GM12878 (cell line): Measurements from ENCODE around the gene NEBL. TPM values are rescaled to one million over a fixed set of nuclear protein-coding genes. Genes with fewer than 3 reads are reported as not detected.

ENCODE experiments used
- ATAC-seq: fragments of 200-7000 bp; cut with Tn5 transposase; 3 replicates; pipeline ENCODE4 v1.9.1; 2020; ENCODE audit warnings: mild to moderate bottlenecking, moderate library complexity
- BruUV-seq: library from RNA; stranded (reverse); fragments of 400-500 nt; replicated peaks from 2 replicates; lab custom pipeline; 2021; lab: Mats Ljungman, UMichigan
- CTCF ChIA-PET: fragments of 300-600 bp; sonication (Branson Sonifier 250); formaldehyde crosslinking; extraction: SDS; loops from one replicate; lab custom pipeline; 2021; ENCODE audit warnings: inconsistent platforms; lab: Yijun Ruan, JAX
- POLR2A ChIA-PET: fragments of 350-600 bp; formaldehyde crosslinking; extraction: SDS; loops from one replicate; lab custom pipeline; 2021; ENCODE audit warnings: inconsistent platforms; lab: Charles Lee
- RAD21 ChIA-PET: fragments of 300-600 bp; sonication (Branson Sonifier 250); formaldehyde crosslinking; loops from one replicate; lab custom pipeline; 2023; ENCODE audit warnings: antibody characterized with exemption; ENCODE audit not compliant: unreplicated experiment; lab: Charles Lee
- SMC1A ChIA-PET: fragments of 300-600 bp; sonication (Branson Sonifier 250); formaldehyde crosslinking; loops from one replicate; lab custom pipeline; 2023; ENCODE audit not compliant: unreplicated experiment, uncharacterized antibody; lab: Charles Lee
- DNase-seq: peaks from one replicate; pipeline ENCODE4 v3.0.0-alpha.2; 2011; ENCODE audit warnings: low read depth, low spot score
- FAIRE-seq: peaks from 3 replicates; lab custom pipeline; 2011; peaks lifted over from hg19 to GRCh38; lab: Jason Lieb, UNC
- H2AFZ ChIP-seq: 2 replicates; pipeline ENCODE4 v1.6.0; 2011; ENCODE audit warnings: low read depth, low read length, control low read depth; ENCODE audit not compliant: control insufficient read depth
- H3K27ac ChIP-seq: 2 replicates; pipeline ENCODE4 v1.5.1; 2011; ENCODE audit warnings: control low read depth; ENCODE audit not compliant: control insufficient read depth, insufficient read depth
- H3K27me3 ChIP-seq, 2 experiments: replicated peaks in 1 of 2; 2 replicates each; pipeline versions ENCODE4 v1.6.0 to v1.6.1; 2011; ENCODE audit warnings: low read length in 1 of 2; ENCODE audit not compliant: control insufficient read depth in 2 of 2, insufficient read depth in 2 of 2
- H3K36me3 ChIP-seq, 2 experiments: 2 replicates each; pipeline ENCODE4 v1.5.1; 2011; ENCODE audit warnings: low read length in 1 of 2; ENCODE audit not compliant: control insufficient read depth in 2 of 2, insufficient read depth in 2 of 2
- H3K4me1 ChIP-seq: 2 replicates; pipeline ENCODE4 v1.6.1; 2011; ENCODE audit warnings: mild to moderate bottlenecking, low read length, moderate library complexity, mixed read lengths; ENCODE audit not compliant: control insufficient read depth, insufficient read depth
- H3K4me2 ChIP-seq: 2 replicates; pipeline ENCODE4 v1.6.0; 2011; ENCODE audit warnings: control low read depth; ENCODE audit not compliant: control insufficient read depth, insufficient read depth
- H3K4me3 ChIP-seq: fragments of 200-600 bp; sonication (generic); 2 replicates; pipeline ENCODE4 v1.5.1; 2016
- H3K79me2 ChIP-seq: 2 replicates; pipeline ENCODE4 v1.6.0; 2011; ENCODE audit warnings: low read length; ENCODE audit not compliant: control insufficient read depth, insufficient read depth
- H3K9ac ChIP-seq: 2 replicates; pipeline ENCODE4 v1.8.0; 2011; ENCODE audit warnings: low read length, control low read depth, mixed read lengths; ENCODE audit not compliant: control insufficient read depth, insufficient read depth
- H3K9me3 ChIP-seq: replicated peaks from 3 replicates; pipeline ENCODE4 v1.5.1; 2011; ENCODE audit warnings: mild to moderate bottlenecking, low read length; ENCODE audit not compliant: control insufficient read depth, insufficient read depth
- H4K20me1 ChIP-seq: 2 replicates; pipeline ENCODE4 v1.6.0; 2011; ENCODE audit not compliant: control insufficient read depth, insufficient read depth
- BHLHE40 ChIP-seq, 2 experiments: fragments of 450-650 bp in 1 of 2; IDR thresholded peaks; 2 replicates each; pipeline ENCODE4 v1.6.1; 2011 to 2017; ENCODE audit warnings: low read depth in 2 of 2, borderline replicate concordance in 1 of 2, improper control_type of control experiment in 1 of 2, low read length in 1 of 2, mild to moderate bottlenecking in 1 of 2
- CHD1 ChIP-seq: IDR thresholded peaks from 2 replicates; pipeline ENCODE4 v1.6.1; 2012; ENCODE audit warnings: low read depth, low read length, improper control_type of control experiment
- CREB1 ChIP-seq: IDR thresholded peaks from 2 replicates; pipeline ENCODE4 v1.6.1; 2012; ENCODE audit warnings: low read depth, mild to moderate bottlenecking, inconsistent platforms
- CREM ChIP-seq: IDR thresholded peaks from 2 replicates; pipeline ENCODE4 v1.6.1; 2014; ENCODE audit warnings: antibody characterized with exemption, low read depth
- FOXM1 ChIP-seq: IDR thresholded peaks from 2 replicates; pipeline ENCODE4 v1.6.1; 2012; ENCODE audit warnings: low read depth, mild to moderate bottlenecking, inconsistent platforms, low read length, moderate library complexity
- GABPA ChIP-seq: IDR thresholded peaks from 2 replicates; pipeline ENCODE4 v1.6.1; 2014; ENCODE audit warnings: antibody characterized with exemption, low read depth, mild to moderate bottlenecking, inconsistent platforms
- HCFC1 ChIP-seq: fragments of 150-350 bp; IDR thresholded peaks from 2 replicates; pipeline ENCODE4 v1.6.1; 2014; ENCODE audit warnings: low read length
- MTA2 ChIP-seq: fragments of 450-650 bp; IDR thresholded peaks from 2 replicates; pipeline ENCODE4 v1.6.1; 2016; ENCODE audit warnings: low read depth, mild to moderate bottlenecking, moderate library complexity
- NR2C2 ChIP-seq: IDR thresholded peaks from 2 replicates; pipeline ENCODE4 v1.6.1; 2011; ENCODE audit warnings: borderline replicate concordance, low read depth; ENCODE audit not compliant: control insufficient read depth, insufficient read length
- PAX8 ChIP-seq: fragments of 450-650 bp; IDR thresholded peaks from 2 replicates; pipeline ENCODE4 v1.6.1; 2017; ENCODE audit warnings: mild to moderate bottlenecking, moderate library complexity
- RAD51 ChIP-seq: fragments of 450-650 bp; IDR thresholded peaks from 2 replicates; pipeline ENCODE4 v1.6.1; 2016; ENCODE audit warnings: moderate library complexity, mild to moderate bottlenecking, inconsistent platforms
- RELA ChIP-seq: fragments of 450-650 bp; IDR thresholded peaks from 2 replicates; pipeline ENCODE4 v1.8.0; 2014; ENCODE audit warnings: borderline replicate concordance; ENCODE audit not compliant: partially characterized antibody
- RUNX3 ChIP-seq: IDR thresholded peaks from 2 replicates; pipeline ENCODE4 v1.6.1; 2012; ENCODE audit warnings: low read length, inconsistent platforms
- SIN3A ChIP-seq: IDR thresholded peaks from 2 replicates; pipeline ENCODE4 v1.6.1; 2012; ENCODE audit warnings: low read depth, low read length, improper control_type of control experiment
- SMARCA5 ChIP-seq: fragments of 450-650 bp; IDR thresholded peaks from 2 replicates; pipeline ENCODE4 v1.6.1; 2017; ENCODE audit warnings: mild to moderate bottlenecking
- WGBS: methylation state at CpG from one replicate; pipeline ENCODE4 v1.1.6; 2016; ENCODE audit warnings: low lambda C conversion rate; ENCODE audit not compliant: insufficient replicate concordance, insufficient coverage; ENCODE audit errors: missing lambda C conversion rate; 5-methylcytosine and 5-hydroxymethylcytosine counted together
- in situ Hi-C: fragments of 300-500 bp; cut with MboI; formaldehyde crosslinking; loops from 9 replicates; pipeline ENCODE4 v1.14.3; 2018; ENCODE audit warnings: mixed read lengths
- intact Hi-C: fragments of 100-400 bp; cut with micrococcal nuclease; formaldehyde crosslinking; loops from one replicate; pipeline ENCODE4 v1.14.2; 2022; ENCODE audit not compliant: unreplicated experiment
- polyA plus RNA-seq, 11 experiments: library from polyadenylated mRNA; depleted of rRNA in 4 of 11; unstranded in 6 of 11; stranded (reverse) in 5 of 11; fragments of >200 nt; fragmentation: Nextera tagmentation in 4 of 11; fragmentation: Illumina TruSeq in 1 of 11; extraction: Ambion mirVana in 4 of 11; extraction: Trizol in 1 of 11; gene quantifications; 1 replicate in 1 of 11; 2 replicates in 10 of 11; pipeline versions ENCODE4 v1.2.1 to v1.2.3, GENCODE V29; 2011 to 2016; ENCODE audit warnings: inconsistent platforms in 2 of 11, missing spikeins in 2 of 11, low read depth in 1 of 11
- total RNA-seq, 4 experiments: library from RNA; depleted of rRNA in 3 of 4; stranded (reverse); fragments of >200 nt in 3 of 4; fragmentation: Illumina TruSeq in 1 of 4; extraction: Trizol in 1 of 4; gene quantifications; 2 replicates each; pipeline versions ENCODE4 v1.2.1 to v1.2.3, GENCODE V29; 2013 to 2021
- TF ChIP-seq, protein P1 (sequence below): fragments of 450-650 bp; IDR thresholded peaks from 2 replicates; pipeline ENCODE4 v1.6.1; 2018; ENCODE audit warnings: borderline replicate concordance, mild to moderate bottlenecking; ENCODE audit not compliant: partially characterized antibody
- TF ChIP-seq, protein P2 (sequence below): fragments of 450-650 bp; IDR thresholded peaks from 2 replicates; pipeline ENCODE4 v1.6.1; 2016; ENCODE audit warnings: mild to moderate bottlenecking, moderate library complexity, borderline replicate concordance

Gene NEBL
- total and polyA plus RNA-seq, 10 of the 15 experiments (the other 5 are each of a cell fraction or from before 2014, with no cell fraction given), result 0.04 to 0.56 (median 0.11) TPM; not detected in 6

DNA sequence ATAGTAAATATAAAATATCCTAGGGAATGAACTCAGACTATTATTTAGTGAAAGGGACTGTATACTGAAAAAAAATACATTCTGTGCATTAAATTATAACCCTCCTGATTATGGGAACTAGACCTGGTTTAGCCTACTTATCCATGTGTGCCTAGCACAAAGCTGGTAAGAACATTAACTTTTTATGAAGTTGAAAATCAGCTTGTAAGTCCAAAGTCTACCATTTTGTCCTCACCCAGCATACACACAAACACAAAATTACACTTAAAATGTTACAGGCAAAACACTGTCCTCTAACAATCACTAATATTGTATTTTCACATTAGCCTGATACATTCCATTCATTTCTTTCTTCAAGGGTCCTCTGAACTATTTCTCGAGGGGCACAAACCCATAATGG, 19.9 kb upstream of the NEBL start:
- ChIA-PET RAD21 (no interaction called here), POLR2A (interaction anchor here (0.6 kb wide), 1 partner anchor 607 kb away, joined by 3 read pairs; no protein-coding TSS in a partner anchor), SMC1A (no interaction called here), CTCF (no interaction called here)
- in situ Hi-C loops (no loop called here), intact Hi-C loops (no loop called here)
- no peak overlapping the region for H3K4me3 ChIP-seq
- no peaks in the 10 kb centered on the region for H3K79me2 ChIP-seq
- no peak overlapping the region for H3K4me2 ChIP-seq
- FAIRE-seq, result no peak
- no peaks in the 10 kb centered on the region for H3K36me3 ChIP-seq
- no peaks in the 10 kb centered on the region for H3K9me3 ChIP-seq
- WGBS, result 0% methylated on average over 1 of the region's 1 CpG
- H2AFZ ChIP-seq, result no peak overlapping the region
- no TSS peak for BruUV-seq
- ATAC-seq, result no peak
- no peaks in the 10 kb centered on the region for H4K20me1 ChIP-seq
- H3K27me3 ChIP-seq, result no peaks in the 10 kb centered on the region
- no peak overlapping the region for H3K9ac ChIP-seq
- H3K27ac ChIP-seq, result no peak overlapping the region
- no peak for DNase-seq
- no peaks in the 10 kb centered on the region for H3K4me1 ChIP-seq
- TF ChIP-seq BHLHE40 (IDR thresholded peaks at IDR 0.05; ENCODE audit: borderline replicate concordance in 1 of 2, low read depth in 2 of 2, low read length in 1 of 2), result no peak
- TF ChIP-seq CREB1, result no peak
- no peak for TF ChIP-seq GABPA
- no peak for TF ChIP-seq HCFC1
- no peak for TF ChIP-seq RUNX3
- TF ChIP-seq, protein P1, sequence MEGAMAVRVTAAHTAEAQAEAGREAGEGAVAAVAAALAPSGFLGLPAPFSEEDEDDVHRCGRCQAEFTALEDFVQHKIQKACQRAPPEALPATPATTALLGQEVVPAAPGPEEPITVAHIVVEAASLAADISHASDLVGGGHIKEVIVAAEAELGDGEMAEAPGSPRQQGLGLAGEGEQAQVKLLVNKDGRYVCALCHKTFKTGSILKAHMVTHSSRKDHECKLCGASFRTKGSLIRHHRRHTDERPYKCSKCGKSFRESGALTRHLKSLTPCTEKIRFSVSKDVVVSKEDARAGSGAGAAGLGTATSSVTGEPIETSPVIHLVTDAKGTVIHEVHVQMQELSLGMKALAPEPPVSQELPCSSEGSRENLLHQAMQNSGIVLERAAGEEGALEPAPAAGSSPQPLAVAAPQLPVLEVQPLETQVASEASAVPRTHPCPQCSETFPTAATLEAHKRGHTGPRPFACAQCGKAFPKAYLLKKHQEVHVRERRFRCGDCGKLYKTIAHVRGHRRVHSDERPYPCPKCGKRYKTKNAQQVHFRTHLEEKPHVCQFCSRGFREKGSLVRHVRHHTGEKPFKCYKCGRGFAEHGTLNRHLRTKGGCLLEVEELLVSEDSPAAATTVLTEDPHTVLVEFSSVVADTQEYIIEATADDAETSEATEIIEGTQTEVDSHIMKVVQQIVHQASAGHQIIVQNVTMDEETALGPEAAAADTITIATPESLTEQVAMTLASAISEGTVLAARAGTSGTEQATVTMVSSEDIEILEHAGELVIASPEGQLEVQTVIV, result no peak
- TF ChIP-seq MTA2, result no peak
- TF ChIP-seq, protein P2, sequence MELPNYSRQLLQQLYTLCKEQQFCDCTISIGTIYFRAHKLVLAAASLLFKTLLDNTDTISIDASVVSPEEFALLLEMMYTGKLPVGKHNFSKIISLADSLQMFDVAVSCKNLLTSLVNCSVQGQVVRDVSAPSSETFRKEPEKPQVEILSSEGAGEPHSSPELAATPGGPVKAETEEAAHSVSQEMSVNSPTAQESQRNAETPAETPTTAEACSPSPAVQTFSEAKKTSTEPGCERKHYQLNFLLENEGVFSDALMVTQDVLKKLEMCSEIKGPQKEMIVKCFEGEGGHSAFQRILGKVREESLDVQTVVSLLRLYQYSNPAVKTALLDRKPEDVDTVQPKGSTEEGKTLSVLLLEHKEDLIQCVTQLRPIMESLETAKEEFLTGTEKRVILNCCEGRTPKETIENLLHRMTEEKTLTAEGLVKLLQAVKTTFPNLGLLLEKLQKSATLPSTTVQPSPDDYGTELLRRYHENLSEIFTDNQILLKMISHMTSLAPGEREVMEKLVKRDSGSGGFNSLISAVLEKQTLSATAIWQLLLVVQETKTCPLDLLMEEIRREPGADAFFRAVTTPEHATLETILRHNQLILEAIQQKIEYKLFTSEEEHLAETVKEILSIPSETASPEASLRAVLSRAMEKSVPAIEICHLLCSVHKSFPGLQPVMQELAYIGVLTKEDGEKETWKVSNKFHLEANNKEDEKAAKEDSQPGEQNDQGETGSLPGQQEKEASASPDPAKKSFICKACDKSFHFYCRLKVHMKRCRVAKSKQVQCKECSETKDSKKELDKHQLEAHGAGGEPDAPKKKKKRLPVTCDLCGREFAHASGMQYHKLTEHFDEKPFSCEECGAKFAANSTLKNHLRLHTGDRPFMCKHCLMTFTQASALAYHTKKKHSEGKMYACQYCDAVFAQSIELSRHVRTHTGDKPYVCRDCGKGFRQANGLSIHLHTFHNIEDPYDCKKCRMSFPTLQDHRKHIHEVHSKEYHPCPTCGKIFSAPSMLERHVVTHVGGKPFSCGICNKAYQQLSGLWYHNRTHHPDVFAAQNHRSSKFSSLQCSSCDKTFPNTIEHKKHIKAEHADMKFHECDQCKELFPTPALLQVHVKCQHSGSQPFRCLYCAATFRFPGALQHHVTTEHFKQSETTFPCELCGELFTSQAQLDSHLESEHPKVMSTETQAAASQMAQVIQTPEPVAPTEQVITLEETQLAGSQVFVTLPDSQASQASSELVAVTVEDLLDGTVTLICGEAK, result no peak
- no peak for TF ChIP-seq NR2C2
- no peak for TF ChIP-seq PAX8
- TF ChIP-seq RELA, result no peak
- no peak for TF ChIP-seq CHD1
- no peak for TF ChIP-seq FOXM1
- TF ChIP-seq CREM, result no peak
- no peak for TF ChIP-seq SMARCA5
- TF ChIP-seq RAD51, result no peak
- TF ChIP-seq SIN3A, result no peak
